ENCODE results near the gene MICAL2.

MICAL2 gene

GRCh38 chr11:12076840-12077534, 33.4 kb upstream of the MICAL2 start:
- no peak for DNase-seq

GRCh38 chr11:12077535-12078280, 32.7 kb upstream of the MICAL2 start:
- DNase-seq = no peak

- DNase-seq = no peak
Measured at GRCh38 chr11:12079726-12080556, 30.4 kb upstream of the MICAL2 start.

GRCh38 chr11:12083380-12083779, 27.0 kb upstream of the MICAL2 start:
- DNase-seq = no peak

GRCh38 chr11:12084256-12084655, 26.1 kb upstream of the MICAL2 start:
- DNase-seq = no peak

- no peak for DNase-seq
Measured at GRCh38 chr11:12085371-12086251, 24.8 kb upstream of the MICAL2 start.

GRCh38 chr11:12086271-12087074, 23.9 kb upstream of the MICAL2 start:
- no peak for DNase-seq

- no peak for DNase-seq
Measured at GRCh38 chr11:12087075-12088004, 23.1 kb upstream of the MICAL2 start.

- peak in 1 of 2 experiments; percentile 18 for DNase-seq
Measured at GRCh38 chr11:12088047-12088481, 22.3 kb upstream of the MICAL2 start.

- no peak for DNase-seq
Measured at GRCh38 chr11:12088531-12088930, 21.9 kb upstream of the MICAL2 start.

GRCh38 chr11:12089041-12089440, 21.3 kb upstream of the MICAL2 start:
- no peak for DNase-seq

- no peak for DNase-seq
Measured at GRCh38 chr11:12089473-12089872, 20.9 kb upstream of the MICAL2 start.

- no peak for DNase-seq
Measured at GRCh38 chr11:12090061-12090591, 20.3 kb upstream of the MICAL2 start.

- DNase-seq = no peak
Measured at GRCh38 chr11:12090761-12091258, 19.6 kb upstream of the MICAL2 start.

GRCh38 chr11:12091956-12092558, 18.3 kb upstream of the MICAL2 start:
- peak in 1 of 2 experiments; percentile 14 for DNase-seq

GRCh38 chr11:12092714-12093113, 17.7 kb upstream of the MICAL2 start:
- no peak for DNase-seq

GRCh38 chr11:12094872-12095800, 15.3 kb upstream of the MICAL2 start:
- DNase-seq = no peak

- no peak for DNase-seq
Measured at GRCh38 chr11:12097219-12097618, 13.2 kb upstream of the MICAL2 start.

Data from NCI-H446 (cell line).